Parathyroid adenoma (tissue), 2 donors: ENCODE data around the gene PRR20G.

ENCODE experiments used
- H2AFZ ChIP-seq: fragments of 300-600 bp; sonication (generic); one replicate; pipeline ENCODE4 v1.7.0; 2017; ENCODE audit warnings: antibody characterized with exemption, mild to moderate bottlenecking
- H3K27ac ChIP-seq: fragments of 300-600 bp; sonication (generic); one replicate; pipeline ENCODE4 v1.7.0; 2017
- H3K27me3 ChIP-seq: fragments of 300-600 bp; sonication (generic); one replicate; pipeline ENCODE4 v1.7.0; 2017; ENCODE audit warnings: low read length; ENCODE audit not compliant: control insufficient read depth, insufficient read depth
- H3K36me3 ChIP-seq: fragments of 300-600 bp; sonication (generic); one replicate; pipeline ENCODE4 v1.7.0; 2017; ENCODE audit warnings: low read length; ENCODE audit not compliant: control insufficient read depth, insufficient read depth
- H3K4me1 ChIP-seq: fragments of 300-600 bp; sonication (generic); one replicate; pipeline ENCODE4 v1.7.0; 2017; ENCODE audit warnings: control low read depth
- H3K4me2 ChIP-seq: fragments of 300-600 bp; sonication (generic); one replicate; pipeline ENCODE4 v1.7.0; 2017; ENCODE audit warnings: low read length
- H3K4me3 ChIP-seq: fragments of 300-600 bp; sonication (generic); one replicate; pipeline ENCODE4 v1.7.0; 2017; ENCODE audit warnings: low read depth, low read length
- H3K79me2 ChIP-seq: fragments of 300-600 bp; sonication (generic); one replicate; pipeline ENCODE4 v1.7.0; 2017; ENCODE audit warnings: control low read depth
- H3K9ac ChIP-seq: fragments of 300-600 bp; sonication (generic); one replicate; pipeline ENCODE4 v1.7.0; 2017; ENCODE audit warnings: mild to moderate bottlenecking
- H3K9me3 ChIP-seq: fragments of 300-600 bp; sonication (generic); one replicate; pipeline ENCODE4 v1.7.0; 2017; ENCODE audit warnings: low read length; ENCODE audit not compliant: control insufficient read depth
- CTCF ChIP-seq: fragments of 300-600 bp; sonication (generic); IDR thresholded peaks from one replicate; pipeline ENCODE4 v1.7.0; 2017; ENCODE audit warnings: antibody characterized with exemption, mild to moderate bottlenecking
- donor health status: primary hyperparathyroidism.

PRR20G gene

GRCh38 chr3:127287840-127288239 lies at the start of gene PRR20G:
TSS of gene PRR20G (minus strand) at chr3:127288046. CDS start at chr3:127287365, 681 bp downstream.
- no peaks in the 10 kb centered on the region for H3K9me3 ChIP-seq
- no peak within 1 kb of the TSS for H2AFZ ChIP-seq
- H3K79me2 ChIP-seq: no peaks in the 10 kb centered on the region
- TF ChIP-seq CTCF: no peak
- H3K27me3 ChIP-seq: no peaks in the 10 kb centered on the region
- H3K4me2 ChIP-seq: no peak within 1 kb of the TSS
- no peak within 1 kb of the TSS for H3K4me3 ChIP-seq
- no peak within 1 kb of the TSS for H3K9ac ChIP-seq
- H3K27ac ChIP-seq: no peak within 1 kb of the TSS
- no peaks in the 10 kb centered on the region for H3K36me3 ChIP-seq
- H3K4me1 ChIP-seq: no peaks in the 10 kb centered on the region

- no peak overlapping the region for H3K27ac ChIP-seq
- H3K27me3 ChIP-seq: no peaks in the 10 kb centered on the region
- no peak overlapping the region for H3K4me2 ChIP-seq
- H3K4me1 ChIP-seq: no peaks in the 10 kb centered on the region
- no peaks in the 10 kb centered on the region for H3K79me2 ChIP-seq
- H3K9ac ChIP-seq: no peak overlapping the region
- H3K36me3 ChIP-seq: no peaks in the 10 kb centered on the region
- TF ChIP-seq CTCF: no peak
- H2AFZ ChIP-seq: no peak overlapping the region
- H3K4me3 ChIP-seq: no peak overlapping the region
- H3K9me3 ChIP-seq: no peaks in the 10 kb centered on the region
Measured at GRCh38 chr3:127337001-127337400, 49.2 kb upstream of the PRR20G start.

- H3K36me3 ChIP-seq: no peaks in the 10 kb centered on the region
- no peak overlapping the region for H3K9ac ChIP-seq
- no peak overlapping the region for H3K27ac ChIP-seq
- H3K9me3 ChIP-seq: no peaks in the 10 kb centered on the region
- no peaks in the 10 kb centered on the region for H3K79me2 ChIP-seq
- TF ChIP-seq CTCF: no peak
- H3K4me3 ChIP-seq: no peak overlapping the region
- H3K4me1 ChIP-seq: no peaks in the 10 kb centered on the region
- H3K27me3 ChIP-seq: no peaks in the 10 kb centered on the region
- no peak overlapping the region for H3K4me2 ChIP-seq
- H2AFZ ChIP-seq: no peak overlapping the region
Measured at GRCh38 chr3:127336101-127336500, 48.3 kb upstream of the PRR20G start.

- Histone ChIP-seq H3K4me2 (no peak overlapping the region), H3K9me3 (no peaks in the 10 kb centered on the region)
Measured at GRCh38 chr3:127330385-127330784, 42.5 kb upstream of the PRR20G start.

More at GRCh38 chr3:127330385-127330784, 42.5 kb upstream of the PRR20G start:
- H2AFZ ChIP-seq: no peak overlapping the region
- H3K4me3 ChIP-seq: no peak overlapping the region
- H3K36me3 ChIP-seq: no peaks in the 10 kb centered on the region
- no peaks in the 10 kb centered on the region for H3K79me2 ChIP-seq
- H3K27me3 ChIP-seq: no peaks in the 10 kb centered on the region
- no peak overlapping the region for H3K27ac ChIP-seq
- no peak for TF ChIP-seq CTCF
- H3K9ac ChIP-seq: no peak overlapping the region
- no peaks in the 10 kb centered on the region for H3K4me1 ChIP-seq
